ENCODE results near the gene RCAN1.

Gene RCAN1

DNA sequence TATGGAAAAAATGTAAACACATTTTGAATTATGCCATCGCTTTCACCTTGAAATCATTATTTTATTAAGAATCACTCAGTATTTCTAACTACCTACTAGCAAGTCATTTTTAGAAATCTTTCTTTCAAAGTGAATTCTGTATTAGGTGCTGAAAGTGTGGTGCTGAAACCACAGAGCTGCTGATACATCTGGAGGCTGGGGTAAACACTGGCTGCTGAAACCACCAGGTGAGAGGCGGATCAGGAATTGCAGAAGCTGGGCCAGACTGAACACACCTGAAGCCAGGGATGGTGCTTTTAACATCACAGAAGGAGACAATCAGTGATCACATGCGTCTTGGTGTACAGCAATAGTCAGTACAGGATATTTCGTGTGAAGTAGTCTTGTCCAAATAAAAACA, 60.7 kb downstream of the RCAN1 start:
- no peak overlapping the region for H3K27ac ChIP-seq
- TF ChIP-seq, protein P1, sequence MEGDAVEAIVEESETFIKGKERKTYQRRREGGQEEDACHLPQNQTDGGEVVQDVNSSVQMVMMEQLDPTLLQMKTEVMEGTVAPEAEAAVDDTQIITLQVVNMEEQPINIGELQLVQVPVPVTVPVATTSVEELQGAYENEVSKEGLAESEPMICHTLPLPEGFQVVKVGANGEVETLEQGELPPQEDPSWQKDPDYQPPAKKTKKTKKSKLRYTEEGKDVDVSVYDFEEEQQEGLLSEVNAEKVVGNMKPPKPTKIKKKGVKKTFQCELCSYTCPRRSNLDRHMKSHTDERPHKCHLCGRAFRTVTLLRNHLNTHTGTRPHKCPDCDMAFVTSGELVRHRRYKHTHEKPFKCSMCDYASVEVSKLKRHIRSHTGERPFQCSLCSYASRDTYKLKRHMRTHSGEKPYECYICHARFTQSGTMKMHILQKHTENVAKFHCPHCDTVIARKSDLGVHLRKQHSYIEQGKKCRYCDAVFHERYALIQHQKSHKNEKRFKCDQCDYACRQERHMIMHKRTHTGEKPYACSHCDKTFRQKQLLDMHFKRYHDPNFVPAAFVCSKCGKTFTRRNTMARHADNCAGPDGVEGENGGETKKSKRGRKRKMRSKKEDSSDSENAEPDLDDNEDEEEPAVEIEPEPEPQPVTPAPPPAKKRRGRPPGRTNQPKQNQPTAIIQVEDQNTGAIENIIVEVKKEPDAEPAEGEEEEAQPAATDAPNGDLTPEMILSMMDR (IDR thresholded peaks at IDR 0.05): no peak
- no peak for TF ChIP-seq ZFX (IDR thresholded peaks at IDR 0.05; ENCODE audit: borderline replicate concordance)

- no peak overlapping the region for H3K27ac ChIP-seq
- TF ChIP-seq, protein P1 (IDR thresholded peaks at IDR 0.05): no peak
- no peak for TF ChIP-seq ZFX (IDR thresholded peaks at IDR 0.05; ENCODE audit: borderline replicate concordance)
Observed at GRCh38 chr21:34553151-34553952, 61.6 kb downstream of the RCAN1 start.

DNA sequence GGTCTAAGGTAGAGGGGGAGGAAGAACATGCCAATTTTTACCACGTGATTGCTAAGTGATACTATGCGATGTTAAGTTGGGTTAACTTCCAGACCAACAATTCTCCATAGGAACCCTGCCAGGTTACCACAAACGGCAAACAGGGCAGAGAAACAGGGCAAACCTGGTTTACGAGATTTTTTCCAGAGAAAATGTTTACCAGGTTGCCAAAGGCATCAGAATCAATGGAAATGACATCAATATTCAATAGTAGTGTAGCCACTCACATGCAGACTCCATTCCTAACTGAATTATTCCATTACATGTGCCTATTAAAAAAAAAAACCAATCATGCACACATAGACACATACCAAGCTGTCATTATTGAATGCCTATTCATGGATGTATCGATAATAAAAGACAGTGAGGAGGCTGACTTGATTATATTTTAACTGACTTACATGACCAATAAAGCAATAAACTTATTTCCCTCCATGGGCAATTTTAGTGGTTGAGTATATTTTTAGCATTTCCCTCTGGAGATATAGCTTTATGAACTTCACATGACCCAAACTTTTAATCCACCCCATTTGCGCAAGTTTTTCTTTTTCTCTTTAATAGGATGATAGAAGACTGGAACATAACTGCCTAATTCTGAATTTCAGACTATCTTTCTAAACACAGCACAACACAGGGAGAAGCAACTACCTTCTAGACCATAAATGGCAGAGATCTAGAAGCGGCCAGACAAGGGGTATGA, 62.4 kb downstream of the RCAN1 start:
- H3K27ac ChIP-seq: no peak overlapping the region
- TF ChIP-seq, protein P1 (IDR thresholded peaks at IDR 0.05): no peak
- no peak for TF ChIP-seq ZFX (IDR thresholded peaks at IDR 0.05; ENCODE audit: borderline replicate concordance)

- H3K27ac ChIP-seq: no peak overlapping the region
- TF ChIP-seq ZFX (IDR thresholded peaks at IDR 0.05; ENCODE audit: borderline replicate concordance): no peak
- TF ChIP-seq, protein P1 (IDR thresholded peaks at IDR 0.05): no peak
Observed at GRCh38 chr21:34550182-34550799, 64.6 kb downstream of the RCAN1 start.

- H3K27ac ChIP-seq: no peak overlapping the region
- no peak for TF ChIP-seq ZFX (IDR thresholded peaks at IDR 0.05; ENCODE audit: borderline replicate concordance)
- TF ChIP-seq, protein P1 (IDR thresholded peaks at IDR 0.05): no peak
Observed at GRCh38 chr21:34548781-34549376, 66.0 kb downstream of the RCAN1 start.

DNA sequence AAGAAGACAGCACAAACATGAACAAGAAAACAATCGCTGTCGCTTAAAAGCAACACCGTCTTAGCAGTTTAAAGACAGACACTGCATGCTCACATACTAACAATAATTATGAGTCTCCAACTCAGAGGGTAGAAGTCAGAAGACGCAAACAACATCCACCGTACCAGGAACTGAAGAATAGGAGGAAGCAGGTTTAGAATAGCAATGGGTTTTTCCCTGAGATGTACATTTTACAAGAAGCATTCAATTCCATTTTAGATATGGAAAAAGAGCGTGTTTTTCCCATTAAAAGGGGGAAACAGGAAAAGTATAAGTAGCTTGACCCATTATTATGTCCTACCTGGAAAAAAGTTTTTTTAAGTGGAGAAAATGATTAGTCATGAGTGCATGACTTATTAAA, 68.4 kb downstream of the RCAN1 start:
- no peak overlapping the region for H3K27ac ChIP-seq
- TF ChIP-seq, protein P1 (IDR thresholded peaks at IDR 0.05): no peak
